HEK293T (cell line): ENCODE measurements around the gene HBP1.
"Not testable (repeated sequence)": the region's sequence is repeated elsewhere in the genome, so short reads cannot be mapped to it uniquely, and the experiment has no call there.

Source experiments
- CTCF ChIA-PET: fragments of 350-600 bp; formaldehyde crosslinking; extraction: SDS; loops from one replicate; lab custom pipeline; 2021; ENCODE audit warnings: antibody characterized with exemption, inconsistent platforms; lab: Yijun Ruan, JAX
- POLR2A ChIA-PET: fragments of 350-600 bp; formaldehyde crosslinking; extraction: SDS; loops from one replicate; lab custom pipeline; 2020; ENCODE audit warnings: antibody characterized with exemption, inconsistent platforms; lab: Yijun Ruan, JAX
- DNase-seq: peaks from one replicate; pipeline ENCODE4 v3.0.0; 2012; ENCODE audit warnings: mixed read lengths; ENCODE audit errors: extremely low spot score
- ARNT ChIP-seq: fragments of 450-650 bp; IDR thresholded peaks from 2 replicates; pipeline ENCODE4 v1.6.1; 2017; ENCODE audit warnings: mild to moderate bottlenecking
- BHLHE40 ChIP-seq: fragments of 450-650 bp; IDR thresholded peaks from 2 replicates; pipeline ENCODE4 v1.6.1; 2016; ENCODE audit warnings: mild to moderate bottlenecking, moderate library complexity, borderline replicate concordance
- CTBP1 ChIP-seq: fragments of 450-650 bp; IDR thresholded peaks from 2 replicates; pipeline ENCODE4 v1.6.1; 2016; ENCODE audit warnings: borderline replicate concordance
- ELF4 ChIP-seq: fragments of 450-650 bp; IDR thresholded peaks from 2 replicates; pipeline ENCODE4 v1.6.1; 2017; ENCODE audit warnings: antibody characterized with exemption
- FOXA1 ChIP-seq: fragments of 450-650 bp; IDR thresholded peaks from 2 replicates; pipeline ENCODE4 v1.6.1; 2016; ENCODE audit warnings: mild to moderate bottlenecking
- FOXK2 ChIP-seq: fragments of 450-650 bp; IDR thresholded peaks from 2 replicates; pipeline ENCODE4 v1.6.1; 2016; ENCODE audit warnings: mild to moderate bottlenecking
- FOXM1 ChIP-seq: fragments of 450-650 bp; IDR thresholded peaks from 2 replicates; pipeline ENCODE4 v1.6.1; 2017; ENCODE audit warnings: mild to moderate bottlenecking, borderline replicate concordance
- HDGF ChIP-seq: fragments of 450-650 bp; IDR thresholded peaks from 2 replicates; pipeline ENCODE4 v1.6.1; 2017; ENCODE audit warnings: antibody characterized with exemption, borderline replicate concordance
- L3MBTL2 ChIP-seq: fragments of 450-650 bp; conservative IDR thresholded peaks from 2 replicates; pipeline ENCODE4 v1.6.1; 2016; ENCODE audit warnings: mild to moderate bottlenecking
- LEF1 ChIP-seq: fragments of 450-650 bp; IDR thresholded peaks from 2 replicates; pipeline ENCODE4 v1.6.1; 2017; ENCODE audit warnings: mild to moderate bottlenecking, borderline replicate concordance
- NFRKB ChIP-seq: fragments of 450-650 bp; IDR thresholded peaks from 2 replicates; pipeline ENCODE4 v1.6.1; 2016; ENCODE audit warnings: mild to moderate bottlenecking, moderate library complexity
- SP1 ChIP-seq: fragments of 450-650 bp; IDR thresholded peaks from 2 replicates; pipeline ENCODE4 v1.6.1; 2017
- SUZ12 ChIP-seq: fragments of 450-650 bp; IDR thresholded peaks from 2 replicates; pipeline ENCODE4 v1.6.1; 2016; ENCODE audit warnings: mild to moderate bottlenecking
- TARDBP ChIP-seq: fragments of 450-650 bp; IDR thresholded peaks from 2 replicates; pipeline ENCODE4 v1.6.1; 2016
- ZNF384 ChIP-seq: fragments of 450-650 bp; IDR thresholded peaks from 2 replicates; pipeline ENCODE4 v1.6.1; 2016
- TF ChIP-seq, protein P1 (sequence below): fragments of 450-650 bp; IDR thresholded peaks from 2 replicates; pipeline ENCODE4 v1.6.1; 2016

The HBP1 gene

DNA sequence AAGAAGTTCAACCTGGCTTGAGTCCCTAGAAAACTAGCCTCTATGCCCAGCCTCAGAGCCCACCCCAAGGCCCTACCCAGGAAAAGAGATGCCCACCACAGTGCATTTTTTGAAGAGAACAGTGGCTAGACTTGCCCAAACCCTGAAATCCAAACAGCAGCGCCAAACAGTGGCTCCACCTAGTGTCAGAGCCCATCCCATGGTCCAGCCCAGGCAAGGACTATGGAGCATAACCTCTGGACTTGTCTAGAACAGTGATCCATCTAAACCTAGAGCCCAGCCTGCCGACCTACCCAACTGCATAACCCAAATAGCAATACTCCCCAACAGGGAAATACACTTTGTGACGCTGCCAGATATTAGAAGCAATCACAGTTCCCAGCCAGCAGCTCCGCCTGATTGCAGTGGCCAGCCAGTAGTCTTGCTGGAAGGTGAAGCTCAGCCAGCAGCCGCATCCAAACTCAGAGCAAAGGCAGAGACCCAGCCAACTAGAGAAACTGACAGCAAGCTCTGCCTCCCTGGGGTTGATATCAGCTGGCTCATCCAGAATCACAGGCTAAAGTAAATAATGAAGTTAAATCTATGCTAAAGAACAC is 44.5 kb downstream of the HBP1 start:
- no peak for TF ChIP-seq ELF4
- TF ChIP-seq L3MBTL2 = no peak
- no peak for TF ChIP-seq TARDBP
- TF ChIP-seq HDGF = no peak
- TF ChIP-seq ARNT = no peak
- no peak for TF ChIP-seq ZNF384
- no peak for TF ChIP-seq BHLHE40
- TF ChIP-seq FOXK2 = no peak
- no peak for TF ChIP-seq LEF1
- TF ChIP-seq SP1 = no peak
- TF ChIP-seq, protein P1, sequence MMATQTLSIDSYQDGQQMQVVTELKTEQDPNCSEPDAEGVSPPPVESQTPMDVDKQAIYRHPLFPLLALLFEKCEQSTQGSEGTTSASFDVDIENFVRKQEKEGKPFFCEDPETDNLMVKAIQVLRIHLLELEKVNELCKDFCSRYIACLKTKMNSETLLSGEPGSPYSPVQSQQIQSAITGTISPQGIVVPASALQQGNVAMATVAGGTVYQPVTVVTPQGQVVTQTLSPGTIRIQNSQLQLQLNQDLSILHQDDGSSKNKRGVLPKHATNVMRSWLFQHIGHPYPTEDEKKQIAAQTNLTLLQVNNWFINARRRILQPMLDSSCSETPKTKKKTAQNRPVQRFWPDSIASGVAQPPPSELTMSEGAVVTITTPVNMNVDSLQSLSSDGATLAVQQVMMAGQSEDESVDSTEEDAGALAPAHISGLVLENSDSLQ = no peak
- no peak for TF ChIP-seq FOXA1
- no peak for TF ChIP-seq SUZ12
- no peak for TF ChIP-seq FOXM1
- TF ChIP-seq NFRKB = no peak
- no peak for TF ChIP-seq CTBP1
- ChIA-PET POLR2A (no interaction called here), CTCF (no interaction called here)
- no peak for DNase-seq

DNA sequence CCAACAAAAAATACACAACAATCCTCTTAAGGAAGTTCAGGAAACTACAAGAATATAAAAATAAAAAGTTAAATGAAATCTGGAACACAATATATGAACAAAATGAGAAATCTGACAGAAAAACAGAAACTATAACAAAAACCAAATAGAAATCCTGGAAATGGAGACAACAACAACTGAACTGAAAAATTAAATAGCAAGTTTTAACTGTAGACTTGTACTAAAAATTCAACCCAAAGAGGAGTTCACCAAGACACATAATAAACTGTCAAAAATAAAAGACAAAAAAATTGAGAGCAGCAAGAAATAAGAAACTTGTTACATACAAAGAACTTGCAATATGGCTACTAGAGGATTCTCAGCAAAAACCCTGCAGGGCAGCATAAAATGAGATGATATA is 45.1 kb downstream of the HBP1 start:
- ChIA-PET CTCF (no interaction called here), POLR2A (no interaction called here)
- TF ChIP-seq FOXA1 = no peak
- TF ChIP-seq ARNT = no peak
- no peak for TF ChIP-seq ZNF384
- TF ChIP-seq SUZ12 = no peak
- TF ChIP-seq SP1 = no peak
- no peak for DNase-seq

DNA sequence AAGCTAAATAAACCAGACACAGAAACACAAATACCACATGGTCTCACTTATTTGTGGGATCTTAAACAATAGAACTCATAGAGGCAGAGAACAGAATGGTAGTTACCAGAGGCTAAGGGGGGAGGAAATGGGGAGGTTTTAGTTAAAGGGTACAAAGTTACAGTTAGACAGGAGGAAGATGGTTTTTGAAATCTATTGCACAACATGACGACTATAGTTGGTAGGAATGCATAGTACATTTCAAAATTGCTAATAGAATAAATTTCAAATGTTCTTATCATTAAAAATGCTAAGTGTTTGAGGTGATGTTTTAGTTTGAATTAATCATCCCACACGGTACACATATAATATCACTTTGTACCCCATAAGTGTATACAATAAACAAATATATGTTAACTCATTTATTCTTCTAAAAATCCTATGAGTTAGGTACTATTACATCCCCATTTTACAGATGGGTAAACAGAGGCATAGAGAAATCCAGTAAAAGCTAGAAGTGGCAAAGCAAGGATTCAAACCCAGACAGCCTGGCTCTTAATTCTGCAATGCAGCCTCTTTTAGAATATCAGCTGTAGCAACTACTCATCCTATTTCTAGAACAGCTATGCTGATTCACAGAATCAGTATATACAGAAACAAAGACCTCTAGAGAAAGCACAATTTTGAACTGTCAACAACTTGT is 50.9 kb downstream of the HBP1 start:
- ChIA-PET CTCF (no interaction called here), POLR2A (interaction anchor here (1.1 kb wide), 1 partner anchor 15 kb away, joined by 3 read pairs; no protein-coding TSS in a partner anchor)
- no peak for DNase-seq
- no peak for TF ChIP-seq CTBP1
- TF ChIP-seq ZNF384 = no peak
- no peak for TF ChIP-seq L3MBTL2
- no peak for TF ChIP-seq TARDBP
- TF ChIP-seq BHLHE40 = no peak
- no peak for TF ChIP-seq FOXA1
- no peak for TF ChIP-seq ELF4
- no peak for TF ChIP-seq LEF1
- no peak for TF ChIP-seq NFRKB
- TF ChIP-seq SP1 = no peak
- no peak for TF ChIP-seq SUZ12
- TF ChIP-seq FOXM1 = no peak
- no peak for TF ChIP-seq ARNT
- TF ChIP-seq HDGF = no peak
- no peak for TF ChIP-seq FOXK2

DNA sequence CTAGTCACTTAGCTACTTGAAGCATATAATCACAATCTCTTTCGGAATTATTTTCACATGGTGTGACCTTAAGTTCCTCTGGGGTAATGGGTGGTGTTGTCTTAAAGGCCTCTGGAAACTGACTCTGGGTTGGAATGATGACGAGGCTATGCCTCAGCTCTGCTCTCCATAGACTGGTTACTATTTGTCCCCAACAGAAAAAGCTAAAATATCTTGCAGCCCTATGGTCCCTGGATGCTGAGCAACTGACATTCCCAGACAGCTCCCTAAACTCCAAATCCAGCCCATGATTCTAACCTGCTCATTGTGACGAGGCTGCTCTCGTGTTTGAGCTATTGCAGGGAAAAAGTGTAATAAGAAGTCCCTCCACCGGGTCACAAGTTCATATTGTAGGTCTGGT is 51.6 kb downstream of the HBP1 start:
- no peak for DNase-seq
- CTCF ChIA-PET = interaction anchor here (0.6 kb wide), 1 partner anchor 12 kb away, joined by 3 read pairs; no protein-coding TSS in a partner anchor
- POLR2A ChIA-PET = interaction anchor here (1.1 kb wide), 1 partner anchor 15 kb away, joined by 3 read pairs; no protein-coding TSS in a partner anchor
- TF ChIP-seq LEF1 (no peak), FOXM1 (no peak), BHLHE40 (no peak), FOXA1 (no peak), SP1 (no peak), SUZ12 (no peak), ZNF384 (no peak)

DNA sequence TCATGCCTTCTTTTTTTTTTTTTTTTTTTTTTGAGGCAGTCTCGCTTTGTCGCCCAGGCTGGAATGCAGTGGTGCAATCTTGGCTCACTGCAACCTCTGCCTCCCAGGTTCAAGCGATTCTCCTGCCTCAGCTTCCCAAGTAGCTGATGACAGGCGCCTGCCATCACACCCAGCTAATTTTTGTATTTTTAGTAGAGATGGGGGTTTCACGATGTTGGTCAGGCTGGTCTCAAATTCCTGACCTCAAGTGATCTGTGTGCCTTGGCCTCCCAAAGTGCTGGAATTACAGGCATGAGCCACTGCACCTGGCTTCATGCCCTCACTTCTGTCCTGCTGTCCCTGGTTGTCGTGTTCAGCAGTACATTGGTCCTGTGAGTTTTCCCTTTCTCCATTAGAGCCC is 52.0 kb downstream of the HBP1 start:
- DNase-seq = not testable (repeated sequence)
- POLR2A ChIA-PET = interaction anchor here (1.1 kb wide), 1 partner anchor 16 kb away, joined by 3 read pairs; no protein-coding TSS in a partner anchor

DNA sequence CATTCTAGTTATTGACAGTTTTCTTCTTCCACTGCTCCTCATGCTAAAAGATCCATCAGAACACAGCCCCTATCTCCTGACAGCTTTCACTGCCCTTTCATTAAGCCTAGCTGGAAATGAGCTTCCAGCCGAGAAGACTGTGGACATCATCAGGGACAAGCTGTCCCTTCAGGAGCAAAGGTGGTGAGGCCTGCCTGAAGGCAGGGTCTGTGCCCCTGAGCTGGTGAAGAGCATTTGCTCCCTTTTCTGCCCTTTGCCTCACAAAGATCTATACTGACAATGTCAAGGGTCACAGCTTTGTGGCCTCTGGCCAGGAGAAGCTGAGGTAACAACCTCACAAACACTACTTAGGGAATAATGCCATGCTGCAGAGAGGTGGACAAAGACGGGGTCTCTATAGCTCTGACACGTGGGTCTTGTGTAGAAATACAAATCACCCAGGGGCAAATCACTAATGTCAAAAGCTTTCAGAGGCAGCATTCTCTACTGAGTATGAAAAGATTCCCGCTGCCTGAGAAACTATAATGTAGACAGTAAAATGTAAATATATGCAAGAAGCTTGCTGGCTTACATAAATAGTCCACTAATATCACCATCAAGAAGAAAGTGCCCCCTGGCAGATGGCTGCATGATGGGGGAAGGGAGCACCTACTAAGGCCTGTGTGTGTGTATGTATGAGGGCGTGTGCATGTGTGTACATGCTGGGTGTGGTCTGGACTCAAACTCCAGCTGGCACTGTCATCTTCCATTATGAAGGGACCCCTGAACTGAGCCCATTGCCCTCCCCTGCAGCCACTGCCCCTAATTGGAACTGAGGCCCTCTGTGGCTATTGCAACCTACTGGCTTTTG is 55.8 kb downstream of the HBP1 start:
- TF ChIP-seq HDGF (no peak), FOXK2 (no peak), LEF1 (no peak), L3MBTL2 (no peak), TARDBP (no peak), ARNT (no peak), FOXA1 (no peak), SP1 (no peak), ELF4 (no peak), BHLHE40 (no peak), ZNF384 (no peak), SUZ12 (no peak), CTBP1 (no peak), NFRKB (no peak), FOXM1 (no peak)
- TF ChIP-seq, protein P1 = no peak
- CTCF ChIA-PET = no interaction called here
- DNase-seq = no peak
- POLR2A ChIA-PET = no interaction called here

More for the DNA sequence above, 52.0 kb downstream of the HBP1 start:
- CTCF ChIA-PET = interaction anchor here (0.6 kb wide), 1 partner anchor 13 kb away, joined by 3 read pairs; no protein-coding TSS in a partner anchor
